HepG2 (cell line): Measurements from ENCODE around the gene SPAG4. TPM values are rescaled to one million over a fixed set of nuclear protein-coding genes. Genes with fewer than 3 reads are reported as not detected.
A peak's percentile ranks its signal among the peaks of the same experiment; 100 is the strongest.

ENCODE experiments used
- ADNP ChIP-seq: sonication (generic); formaldehyde crosslinking; IDR thresholded peaks from 2 replicates; pipeline ENCODE4 v1.4.0; 2020; ENCODE audit warnings: missing genetic modification reagents
- AFF4 ChIP-seq: sonication (generic); formaldehyde crosslinking; IDR thresholded peaks from 2 replicates; pipeline ENCODE4 v1.4.0; 2020; ENCODE audit warnings: missing genetic modification reagents
- AGO1 ChIP-seq: fragments of 200-400 bp; formaldehyde crosslinking; IDR thresholded peaks from 2 replicates; pipeline ENCODE4 v1.6.1; 2017; ENCODE audit warnings: mild to moderate bottlenecking, low read depth, low read length, moderate library complexity; ENCODE audit not compliant: poor library complexity, severe bottlenecking
- ATF7 ChIP-seq, 2 experiments: fragments of 450-650 bp in 1 of 2; sonication (generic) in 1 of 2; formaldehyde crosslinking in 1 of 2; IDR thresholded peaks; 2 replicates each; pipeline versions ENCODE4 v1.4.0 to v1.6.1; 2016 to 2020; ENCODE audit warnings: antibody characterized with exemption in 1 of 2, mild to moderate bottlenecking in 1 of 2, missing genetic modification reagents in 1 of 2
- ELK4 ChIP-seq: sonication (generic); formaldehyde crosslinking; IDR thresholded peaks from 2 replicates; pipeline ENCODE4 v1.9.0; 2021; ENCODE audit warnings: missing genetic modification reagents, borderline replicate concordance
- HDAC6 ChIP-seq: fragments of 200-600 bp; sonication (generic); IDR thresholded peaks from 2 replicates; pipeline ENCODE4 v1.7.0; 2017; ENCODE audit warnings: mild to moderate bottlenecking, antibody characterized with exemption, low read length, low read depth
- HES4 ChIP-seq: sonication (generic); formaldehyde crosslinking; IDR thresholded peaks from 2 replicates; pipeline ENCODE4 v1.9.0; 2021; ENCODE audit warnings: mild to moderate bottlenecking, missing genetic modification reagents, borderline replicate concordance
- MLXIP ChIP-seq: sonication (generic); formaldehyde crosslinking; IDR thresholded peaks from 2 replicates; pipeline ENCODE4 v1.9.0; 2021; ENCODE audit warnings: missing genetic modification reagents, borderline replicate concordance
- NONO ChIP-seq, 2 experiments: fragments of 450-650 bp in 1 of 2; sonication (generic) in 1 of 2; formaldehyde crosslinking in 1 of 2; IDR thresholded peaks in 1 of 2; conservative IDR thresholded peaks in 1 of 2; 2 replicates each; pipeline versions ENCODE4 v1.6.1 to v1.8.0; 2017 to 2022; ENCODE audit warnings: mild to moderate bottlenecking in 1 of 2, missing genetic modification reagents in 1 of 2, moderate library complexity in 1 of 2
- POLR2AphosphoS2 ChIP-seq: IDR thresholded peaks from 2 replicates; pipeline ENCODE4 v1.6.1; 2011; ENCODE audit warnings: low read depth, low read length, improper control_type of control experiment
- RCOR2 ChIP-seq: IDR thresholded peaks from 2 replicates; pipeline ENCODE4 v1.6.1; 2016; ENCODE audit warnings: missing biosample characterization, missing genetic modification reagents
- SALL1 ChIP-seq: sonication (generic); formaldehyde crosslinking; IDR thresholded peaks from 2 replicates; pipeline ENCODE4 v1.8.0; 2022; ENCODE audit warnings: mild to moderate bottlenecking, missing genetic modification reagents
- TAF1 ChIP-seq: sonication (generic); formaldehyde crosslinking; IDR thresholded peaks from 2 replicates; pipeline ENCODE4 v1.4.0; 2020; ENCODE audit warnings: missing genetic modification reagents
- TOPORS ChIP-seq: sonication (generic); formaldehyde crosslinking; IDR thresholded peaks from 2 replicates; pipeline ENCODE4 v1.8.0; 2023; ENCODE audit warnings: mild to moderate bottlenecking, missing genetic modification reagents
- TRIM22 ChIP-seq: fragments of 450-650 bp; IDR thresholded peaks from 2 replicates; pipeline ENCODE4 v1.6.1; 2017
- ZMAT3 ChIP-seq: sonication (generic); formaldehyde crosslinking; conservative IDR thresholded peaks from 2 replicates; pipeline ENCODE4 v1.7.0; 2021; ENCODE audit warnings: missing genetic modification reagents
- ZNF20 ChIP-seq: sonication (generic); formaldehyde crosslinking; IDR thresholded peaks from 2 replicates; pipeline ENCODE4 v1.4.0; 2020; ENCODE audit warnings: mild to moderate bottlenecking, moderate library complexity, missing genetic modification reagents
- ZNF761 ChIP-seq: sonication (generic); formaldehyde crosslinking; conservative IDR thresholded peaks from 2 replicates; pipeline ENCODE4 v1.4.0; 2020; ENCODE audit warnings: mild to moderate bottlenecking, missing genetic modification reagents
- polyA plus RNA-seq, 8 experiments: library from polyadenylated mRNA; depleted of rRNA in 3 of 8; stranded (reverse) in 7 of 8; unstranded in 1 of 8; fragments of >200 nt; fragmentation: Illumina TruSeq in 4 of 8; extraction: Trizol in 4 of 8; gene quantifications; 2 replicates each; pipeline versions ENCODE4 v1.2.1 to v1.2.3, GENCODE V29; 2011 to 2016; ENCODE audit warnings: low read depth in 4 of 8, missing spikeins in 1 of 8, mixed read lengths in 1 of 8; ENCODE audit not compliant: insufficient read depth in 1 of 8
- total RNA-seq, 5 experiments: library from RNA; depleted of rRNA; stranded (reverse); fragments of >200 nt; fragmentation: Illumina TruSeq; extraction: Trizol; gene quantifications; 2 replicates each; pipeline ENCODE4 v1.2.3, GENCODE V29; 2016; ENCODE audit warnings: low read depth in 1 of 5

SPAG4 gene
- total and polyA plus RNA-seq, 2 of the 13 experiments (the other 11 are each of a cell fraction or from before 2014, with no cell fraction given): 5.8 to 137 TPM

- TF ChIP-seq AFF4 (CRISPR knock-in tag) (0 out of 2 replicates have a peak, but pooled peaks have one; percentile 69), ZNF20 (CRISPR knock-in tag) (no peak), ADNP (CRISPR knock-in tag) (no peak), AGO1 (peak; percentile 64), NONO (IDR thresholded peaks at IDR 0.05) (no peak), NONO (CRISPR knock-in tag; conservative IDR thresholded peaks at IDR 0.05) (peak; percentile 93), HDAC6 (no peak), ZMAT3 (CRISPR knock-in tag) (peak; percentile 97), HES4 (CRISPR knock-in tag) (peak; percentile 87; the same call in 1 of the 2 replicates), ZNF761 (CRISPR knock-in tag) (no peak; the same call in 1 of the 2 replicates), TRIM22 (no peak), TOPORS (CRISPR knock-in tag) (peak; percentile 92; the same call in 1 of the 2 replicates), ATF7 (IDR thresholded peaks at IDR 0.05) (no peak), ATF7 (CRISPR knock-in tag; IDR thresholded peaks at IDR 0.05) (peak; percentile 68; the same call in 1 of the 2 replicates), TAF1 (CRISPR knock-in tag) (peak; percentile 59; the same call in 1 of the 2 replicates), ELK4 (no peak), POLR2AphosphoS2 (peak; percentile 73; the same call in 1 of the 2 replicates), SALL1 (CRISPR knock-in tag) (peak; percentile 93), RCOR2 (CRISPR knock-in tag) (peak; percentile 86; the same call in 1 of the 2 replicates), MLXIP (peak; percentile 19; the same call in 1 of the 2 replicates)
Measured at GRCh38 chr20:35619196-35620095, 3.8 kb downstream of the SPAG4 start (continued).
